GM18861 (cell line): ENCODE measurements around the gene GRK1.

Source experiments
- ATAC-seq: cut with Tn5 transposase; IDR thresholded peaks from one replicate; pipeline ENCODE4 v1.9.1; 2021; ENCODE audit not compliant: unreplicated experiment

The GRK1 gene

DNA sequence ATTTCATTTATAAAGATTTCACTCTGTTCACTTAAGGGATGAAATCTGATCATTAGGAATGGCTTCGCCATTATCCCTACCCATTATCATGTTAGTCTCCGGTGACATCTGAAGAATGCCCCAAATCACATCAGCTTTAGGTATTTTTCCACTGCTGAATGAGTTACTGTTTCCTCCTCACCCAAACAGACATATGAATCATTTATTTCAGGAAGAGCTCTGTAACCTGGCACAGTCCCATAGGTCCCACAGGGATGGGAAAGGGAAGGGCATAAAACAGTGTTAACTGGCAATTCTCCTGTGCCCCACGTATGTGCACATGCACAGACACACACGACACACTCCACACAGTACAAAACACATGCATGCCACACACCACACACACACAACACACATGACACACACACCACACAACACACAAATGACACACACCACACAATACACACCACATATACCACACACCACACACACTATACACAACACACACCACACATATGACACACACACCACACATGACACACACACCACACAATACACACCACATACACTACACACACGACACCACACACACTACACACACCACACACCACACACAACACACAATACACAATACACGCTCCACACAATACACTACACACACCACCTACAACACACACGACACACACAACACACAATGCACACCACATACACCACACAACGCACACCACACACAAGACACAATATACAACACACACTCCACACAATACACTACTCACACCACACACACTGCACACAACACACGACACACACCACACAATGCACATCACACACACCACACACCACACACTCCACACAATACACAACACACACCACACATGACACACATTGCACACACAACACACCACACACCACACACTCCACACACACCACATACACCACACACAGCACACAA is 107.4 kb downstream of the GRK1 start:
- no peak for ATAC-seq

- ATAC-seq = no peak
These were observed 108.6 kb downstream of the GRK1 start for GRCh38 chr13:113775451-113776145.

GRCh38 chr13:113776231-113777125 is 109.5 kb downstream of the GRK1 start:
- ATAC-seq = no peak

DNA sequence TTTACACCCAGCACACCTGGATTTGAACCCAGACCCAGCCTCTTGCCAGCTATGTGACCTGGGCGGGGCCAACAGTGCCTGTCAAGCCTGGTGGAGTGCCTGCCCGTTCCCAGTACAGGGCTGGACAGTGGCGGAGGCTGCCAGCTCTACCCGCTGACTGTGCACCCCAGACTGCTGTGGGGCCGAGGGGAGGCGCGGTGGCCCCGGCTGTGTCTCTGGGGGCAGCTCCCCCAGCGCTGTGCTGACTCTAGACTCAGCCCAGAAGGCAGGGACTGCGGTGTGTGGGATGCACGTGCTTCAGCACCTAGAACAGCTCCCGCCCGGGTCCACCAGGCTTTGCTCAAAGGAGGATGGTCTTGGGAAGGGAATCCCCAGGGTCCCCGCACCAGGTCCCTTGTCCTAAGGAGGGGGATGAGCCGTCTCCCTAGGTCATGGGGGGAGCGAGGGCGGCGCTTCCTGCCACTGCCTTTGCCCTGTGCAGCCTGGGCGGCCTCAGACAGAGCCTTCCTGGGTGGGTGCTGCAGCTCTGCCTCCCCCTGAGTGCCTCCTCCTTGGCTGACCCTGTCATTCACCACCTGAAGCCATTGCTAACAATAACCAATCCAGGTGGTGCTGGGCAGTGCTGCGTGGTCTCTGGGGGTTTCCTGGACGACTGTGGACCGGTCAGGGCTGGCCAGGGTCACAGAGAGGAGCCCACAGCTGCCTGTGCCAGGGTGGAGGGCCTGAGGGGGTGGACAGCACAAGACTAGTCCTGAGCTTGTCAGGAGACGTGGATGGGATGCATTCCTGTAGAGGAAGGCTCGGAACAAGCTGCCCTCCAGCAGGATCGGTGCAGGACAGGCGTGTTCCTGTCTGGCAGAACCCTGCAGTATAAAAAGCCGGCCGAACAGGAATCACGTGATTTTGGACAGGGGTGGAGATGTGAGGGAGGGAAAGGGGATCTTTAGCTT is 110.6 kb downstream of the GRK1 start:
- ATAC-seq = no peak

DNA sequence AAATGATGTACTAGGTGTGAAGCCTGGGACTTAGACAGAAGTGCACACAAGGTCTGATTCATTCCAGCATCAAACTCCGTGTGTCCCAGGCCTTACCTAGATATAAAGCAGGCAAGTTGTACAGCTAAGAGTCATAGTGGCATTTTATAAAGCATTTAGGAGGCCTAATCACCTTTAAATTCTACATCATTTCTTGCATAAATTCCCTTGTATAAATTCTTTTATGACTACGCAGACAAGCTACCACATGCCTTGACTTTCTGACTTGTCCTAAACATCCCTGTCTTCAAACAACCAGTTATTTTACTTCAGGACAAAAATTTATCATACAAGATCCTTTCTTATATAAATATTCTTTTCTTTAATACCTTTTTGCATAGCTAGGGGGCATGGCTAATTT is 114.6 kb downstream of the GRK1 start:
- ATAC-seq = no peak

DNA sequence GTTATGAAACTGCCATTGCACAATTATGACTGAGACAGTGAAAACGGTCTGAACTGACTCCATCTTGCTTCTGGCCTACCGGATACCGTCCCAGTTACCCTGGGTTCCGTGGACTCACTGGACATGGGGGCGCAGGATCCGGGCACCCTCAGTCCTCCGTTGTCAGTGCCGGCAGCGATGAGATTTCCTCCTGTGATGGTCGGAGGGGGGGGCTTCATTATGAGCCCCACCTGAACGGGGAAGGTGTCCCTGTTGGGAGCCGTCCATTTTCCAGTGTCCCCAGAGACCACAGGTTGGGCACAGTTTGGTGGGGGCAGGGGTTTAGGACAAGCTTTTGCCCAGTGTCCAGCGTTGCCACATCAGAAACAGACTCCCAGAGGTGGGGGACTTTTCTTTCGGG is 115.5 kb downstream of the GRK1 start:
- ATAC-seq = no peak

DNA sequence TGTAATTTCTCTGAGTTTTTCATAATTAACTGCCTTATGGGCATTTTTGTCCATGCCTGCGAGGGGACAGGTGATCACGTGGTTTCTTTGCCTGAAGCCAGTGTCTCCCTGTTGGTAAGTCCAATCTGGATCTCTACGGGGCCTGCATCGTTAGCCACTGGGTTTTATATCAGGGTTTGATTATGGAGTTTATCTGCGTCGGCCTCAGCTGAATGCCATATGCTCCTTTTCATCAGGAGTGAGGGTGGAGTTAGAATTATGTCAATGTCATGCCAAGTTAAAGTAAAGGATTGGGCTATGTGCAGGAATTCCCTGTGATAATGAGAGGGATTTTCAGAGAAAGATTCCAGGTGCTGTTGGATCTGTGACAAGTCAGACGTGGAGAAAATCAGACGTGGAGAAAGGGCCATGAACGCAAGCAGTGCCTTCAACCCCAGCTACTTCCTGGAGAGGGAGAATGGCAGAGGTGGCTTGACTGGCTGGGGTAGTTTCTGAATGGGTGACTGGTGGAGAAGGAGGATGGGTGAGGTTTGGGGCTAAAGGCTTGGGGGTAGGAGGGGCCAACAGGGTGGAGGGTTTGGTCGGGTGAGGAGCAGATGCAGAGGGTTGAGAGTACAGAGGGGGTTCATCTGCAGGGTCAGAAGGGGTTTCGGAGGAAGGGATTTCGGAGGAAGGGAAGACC is 116.3 kb downstream of the GRK1 start:
- no peak for ATAC-seq

DNA sequence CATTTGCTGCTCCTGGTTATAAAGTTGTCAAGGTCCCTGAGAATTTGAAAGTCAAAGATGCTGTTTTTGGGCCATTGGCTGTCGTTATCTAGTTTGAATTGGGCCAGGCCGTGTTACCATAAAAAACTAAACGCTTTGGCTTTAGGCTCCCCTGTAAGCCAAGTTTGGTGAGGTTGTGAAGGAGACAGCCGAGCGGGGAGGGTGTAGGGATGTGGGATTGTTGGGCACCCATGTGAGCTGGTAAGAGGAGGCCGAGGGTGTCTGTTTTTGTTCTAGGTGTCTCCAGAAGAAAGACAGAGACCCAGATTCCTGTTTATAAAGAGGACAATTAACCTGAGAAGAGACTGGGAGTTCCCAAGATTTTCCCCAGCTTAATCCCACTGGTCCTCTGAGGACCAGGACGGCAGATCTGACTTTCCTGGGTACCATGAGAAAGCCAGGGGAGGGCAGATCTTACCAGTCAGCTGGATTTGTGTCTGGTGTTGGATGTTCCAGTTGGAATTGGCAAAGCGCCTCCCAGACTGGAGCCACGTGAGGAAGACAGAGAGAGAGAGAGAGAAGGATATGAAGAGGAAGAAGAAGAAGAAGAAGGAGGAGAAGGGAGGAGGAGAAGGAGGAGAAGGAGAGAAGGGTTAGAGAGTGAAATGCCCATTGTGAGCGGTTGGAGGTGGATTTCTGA is 117.1 kb downstream of the GRK1 start:
- ATAC-seq = no peak

DNA sequence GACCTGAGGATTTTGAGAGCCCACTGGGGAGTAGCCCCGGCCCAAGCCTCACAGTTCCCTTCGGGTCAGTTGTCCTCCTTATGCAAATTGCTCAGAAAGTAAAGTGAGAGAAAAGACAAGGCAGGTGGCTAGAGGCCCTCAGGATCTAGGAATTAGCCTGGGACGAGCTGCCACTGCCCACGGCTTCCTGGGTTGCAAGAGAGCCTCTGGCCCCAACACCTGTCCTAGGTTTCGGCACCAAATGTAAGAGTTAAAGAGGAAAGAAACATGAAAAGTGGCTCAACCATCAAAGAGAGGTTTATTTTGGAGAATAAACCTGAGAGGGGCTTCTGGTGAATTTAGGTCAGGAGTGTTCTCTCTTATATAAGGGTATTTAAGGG is 117.6 kb downstream of the GRK1 start:
- no peak for ATAC-seq

DNA sequence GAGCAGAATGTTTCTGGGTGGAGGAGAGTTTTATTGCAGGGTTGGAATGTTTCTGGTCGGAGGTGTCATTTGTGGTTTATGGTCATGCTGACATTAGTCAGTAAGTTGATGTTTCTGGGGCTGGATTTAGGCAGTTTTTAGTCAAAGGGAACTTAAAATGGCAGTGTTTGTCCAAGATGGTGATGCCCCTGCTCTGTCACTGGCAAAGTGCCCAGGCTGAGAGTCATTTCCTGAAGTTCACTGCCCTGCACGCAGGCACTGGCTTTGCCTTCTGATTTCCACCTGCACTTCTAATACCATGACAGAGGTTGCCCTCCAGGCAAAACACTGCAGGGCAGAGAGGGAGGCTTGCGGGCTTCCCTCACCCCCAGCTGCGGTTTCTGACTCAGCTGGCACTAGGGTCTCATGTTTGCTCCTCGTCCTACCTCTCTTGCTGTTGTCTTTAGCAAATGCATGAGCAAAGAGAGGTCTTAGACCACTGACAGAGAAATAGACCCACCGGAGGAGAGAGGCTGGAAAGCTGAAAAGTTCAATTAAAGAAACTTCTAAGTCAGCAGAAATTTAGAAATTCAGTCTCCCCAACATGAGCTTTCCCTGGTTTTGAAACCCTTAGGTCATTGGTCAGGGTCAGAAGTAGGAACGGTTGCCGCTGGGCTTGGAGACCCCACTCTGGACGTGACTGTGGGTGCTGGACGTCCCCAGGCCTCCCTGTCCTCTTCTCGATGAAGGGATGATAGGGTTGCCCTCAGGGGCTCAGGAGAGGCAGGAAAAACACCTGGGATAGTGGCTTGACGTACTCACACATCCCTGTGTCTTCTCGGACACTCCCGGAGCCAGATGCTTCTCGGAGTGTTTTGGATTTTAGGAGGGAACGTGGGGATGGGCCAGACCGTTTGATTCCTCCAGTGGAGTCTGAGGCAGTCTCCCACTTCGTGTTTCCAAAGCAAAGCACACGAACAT is 118.3 kb downstream of the GRK1 start:
- ATAC-seq = no peak

DNA sequence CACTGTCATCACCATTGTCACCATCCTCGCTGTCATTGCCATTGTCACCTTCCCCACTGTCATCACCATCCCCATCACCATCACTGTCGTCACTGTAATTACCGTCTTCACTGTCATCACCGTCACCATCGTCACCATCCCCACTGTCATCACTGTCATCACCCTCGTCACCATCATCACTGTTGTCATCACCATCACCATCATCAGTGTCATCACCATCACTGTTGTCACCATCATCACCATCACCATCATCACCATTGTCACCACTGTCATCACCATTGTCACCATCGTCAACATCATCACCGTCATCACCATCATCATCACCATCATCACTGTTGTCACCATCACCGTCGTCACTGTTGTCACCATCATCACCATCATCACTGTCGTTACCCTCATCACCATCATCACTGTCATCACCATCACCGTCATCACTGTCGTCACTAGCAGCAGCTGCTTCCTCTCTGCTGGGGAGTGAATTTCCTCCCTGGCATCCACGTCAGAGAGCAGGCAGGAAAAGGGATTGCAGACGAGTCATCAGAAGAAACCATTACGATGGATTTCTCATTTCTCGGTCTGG is 119.3 kb downstream of the GRK1 start:
- ATAC-seq = no peak
